ENCODE measurements around the gene RIOX2.
A peak's percentile ranks its signal among the peaks of the same experiment; 100 is the strongest.

Gene RIOX2

DNA sequence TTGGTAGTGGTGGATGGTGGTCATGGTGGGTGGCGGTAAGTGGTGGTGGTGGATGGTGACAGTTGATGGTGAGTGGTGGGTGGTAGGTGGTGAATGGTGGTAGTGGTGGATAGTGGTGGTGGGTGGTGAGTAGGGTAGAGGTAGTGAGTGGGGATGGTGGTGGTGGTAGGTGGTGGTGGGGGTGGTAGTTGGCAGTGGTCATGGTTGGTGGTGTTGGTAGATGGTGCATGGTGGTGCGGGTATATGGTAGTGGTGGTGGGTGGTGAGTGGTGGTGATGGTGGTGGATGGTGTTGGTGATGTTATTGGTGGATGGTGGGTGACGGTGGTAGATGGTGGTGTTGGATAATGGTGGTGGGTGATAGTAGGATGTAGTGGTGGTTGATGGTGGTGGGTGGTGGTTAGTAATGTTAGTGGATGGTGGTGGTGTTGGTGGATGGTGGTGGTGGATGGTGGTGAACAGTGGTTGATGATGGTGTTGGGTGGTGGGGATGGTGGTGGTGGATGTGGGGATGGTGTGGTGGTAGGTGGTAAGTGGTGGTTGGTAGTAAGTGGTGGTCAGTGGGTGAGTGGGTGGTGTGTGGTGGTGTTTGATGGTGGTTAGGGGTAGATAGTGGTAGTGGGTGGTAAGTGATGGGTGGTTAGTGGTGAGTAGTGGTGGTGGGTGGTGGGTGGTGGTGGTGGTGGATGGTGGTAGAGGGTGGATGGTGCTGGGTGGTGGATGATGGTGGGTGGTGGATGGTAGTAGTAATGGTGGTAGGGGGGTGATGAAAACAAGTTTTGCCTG, 16.7 kb upstream of the RIOX2 start:
- DNase-seq: no peak

DNA sequence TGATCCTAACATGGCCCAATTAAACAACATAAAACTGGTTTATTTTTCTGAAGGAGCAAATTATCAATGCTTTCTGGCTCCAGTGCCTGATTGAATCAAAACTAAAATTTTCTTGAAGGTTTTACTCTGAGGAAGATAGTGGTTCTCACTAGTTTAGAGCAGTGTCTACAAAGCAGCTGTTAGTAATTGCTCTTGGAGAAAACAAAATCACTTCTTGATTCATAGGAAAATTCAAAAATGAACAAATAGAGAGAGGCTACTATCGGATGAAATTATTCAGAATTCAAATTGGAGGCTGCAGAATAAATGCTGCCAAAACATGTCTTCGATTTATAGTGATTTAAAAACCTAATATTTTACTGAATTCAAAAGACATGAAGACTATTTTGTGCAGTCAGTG, 15.1 kb upstream of the RIOX2 start:
- no peak for DNase-seq

DNA sequence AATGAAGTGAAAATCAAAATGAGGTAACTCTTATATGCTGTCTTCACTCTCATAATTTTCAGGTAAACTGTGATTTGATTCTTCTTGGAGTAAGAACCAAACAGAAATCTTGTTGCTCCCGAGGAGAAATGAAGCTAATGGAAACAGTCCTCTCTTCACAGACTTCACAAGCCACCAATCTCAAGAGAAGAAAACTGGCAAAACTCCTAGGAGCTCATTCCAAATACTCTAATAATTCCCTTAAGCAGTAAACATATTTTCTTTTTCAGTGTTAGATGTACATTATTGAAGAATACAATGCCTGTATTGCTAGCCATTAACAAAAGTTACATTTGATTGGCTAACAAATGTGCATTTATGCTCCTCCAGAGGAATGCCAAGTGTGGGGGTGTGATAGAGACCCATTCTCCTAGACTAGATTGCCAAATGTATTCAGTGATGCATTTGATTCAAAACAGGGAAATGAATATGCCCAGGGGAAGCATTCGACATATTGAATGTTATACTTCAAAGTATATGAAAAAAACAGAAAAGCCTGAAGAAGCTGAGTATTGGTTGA, 11.8 kb upstream of the RIOX2 start:
- peak; percentile 55 for DNase-seq

DNA sequence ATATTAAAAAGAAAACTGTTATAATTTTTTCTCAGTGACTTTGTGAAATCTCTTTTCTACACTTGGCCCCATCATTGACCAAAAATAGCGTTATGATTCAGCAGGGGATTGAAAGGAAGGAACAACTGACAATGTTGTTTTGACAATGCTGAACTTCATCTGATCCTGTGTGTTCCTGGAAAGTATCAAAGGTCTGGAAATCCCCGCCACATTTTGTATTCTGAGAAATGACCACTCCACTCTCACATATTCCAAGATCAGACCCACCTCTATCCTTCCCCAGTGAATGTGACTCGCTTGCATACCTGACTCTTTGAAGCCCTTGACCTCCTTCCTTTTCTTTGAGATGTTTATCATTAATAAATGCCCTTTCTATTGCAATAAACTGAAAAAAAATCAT, 9.7 kb upstream of the RIOX2 start:
- DNase-seq: no peak

DNA sequence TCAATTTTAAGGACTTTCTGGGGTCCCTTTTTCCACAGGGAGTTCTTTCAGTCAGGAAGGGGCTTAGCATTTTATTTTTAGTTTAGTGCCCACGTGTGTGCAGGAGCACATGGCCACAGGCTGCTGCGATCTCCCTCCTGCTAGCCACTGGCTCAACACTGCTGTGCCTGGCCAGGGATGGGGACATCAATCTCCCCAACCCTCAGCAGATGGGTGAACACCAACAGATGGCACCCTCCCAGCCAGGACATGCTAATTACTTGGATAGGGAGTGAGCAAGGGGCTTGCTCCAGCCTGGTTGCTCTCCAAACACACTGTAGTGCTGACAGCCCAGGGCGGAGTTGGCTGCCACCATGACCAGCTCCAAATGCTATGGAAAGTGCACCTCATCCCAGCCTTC, 7.4 kb upstream of the RIOX2 start:
- peak; percentile 30 for DNase-seq

DNA sequence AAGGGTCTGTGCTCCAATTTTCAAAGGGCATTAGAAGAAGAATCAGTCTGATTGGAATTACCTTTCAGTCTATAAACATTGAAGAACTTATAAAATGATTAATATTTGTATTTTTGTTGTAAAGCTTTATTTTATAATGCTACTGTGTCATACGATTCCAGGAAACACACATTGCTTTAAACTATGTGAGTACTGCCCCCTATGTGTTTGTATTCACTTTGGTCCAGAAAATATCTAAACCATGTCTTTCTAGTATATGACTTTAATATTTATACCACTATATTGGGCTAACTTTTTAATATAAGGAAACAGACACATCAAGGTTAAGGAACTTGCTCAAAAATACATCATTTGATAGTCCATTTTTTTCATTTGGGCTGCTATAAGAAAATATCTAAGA, 3.2 kb upstream of the RIOX2 start:
- DNase-seq: no peak

- no peak for DNase-seq
These were observed 2.8 kb upstream of the RIOX2 start for GRCh38 chr3:97974996-97975395.

DNA sequence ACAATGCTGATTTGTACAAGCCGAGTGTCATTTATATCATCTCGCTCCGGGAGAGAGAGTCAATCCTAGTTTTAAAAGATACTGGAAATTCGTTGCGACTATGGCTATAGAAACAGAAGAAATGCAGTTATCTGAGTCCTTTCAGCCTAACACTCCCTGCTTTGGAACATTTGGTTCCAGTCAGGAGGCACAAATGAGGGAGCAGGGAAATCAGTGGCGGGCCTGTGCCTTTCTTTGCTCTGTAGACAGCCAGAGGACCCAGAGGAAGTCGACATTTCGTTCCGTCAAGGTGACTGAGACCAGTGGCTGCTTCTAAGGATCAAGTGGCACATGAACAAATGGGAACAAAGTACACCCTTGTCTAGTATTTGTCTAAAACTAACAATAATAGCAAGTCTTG, 745 bp upstream of the RIOX2 start:
- no peak for DNase-seq

DNA sequence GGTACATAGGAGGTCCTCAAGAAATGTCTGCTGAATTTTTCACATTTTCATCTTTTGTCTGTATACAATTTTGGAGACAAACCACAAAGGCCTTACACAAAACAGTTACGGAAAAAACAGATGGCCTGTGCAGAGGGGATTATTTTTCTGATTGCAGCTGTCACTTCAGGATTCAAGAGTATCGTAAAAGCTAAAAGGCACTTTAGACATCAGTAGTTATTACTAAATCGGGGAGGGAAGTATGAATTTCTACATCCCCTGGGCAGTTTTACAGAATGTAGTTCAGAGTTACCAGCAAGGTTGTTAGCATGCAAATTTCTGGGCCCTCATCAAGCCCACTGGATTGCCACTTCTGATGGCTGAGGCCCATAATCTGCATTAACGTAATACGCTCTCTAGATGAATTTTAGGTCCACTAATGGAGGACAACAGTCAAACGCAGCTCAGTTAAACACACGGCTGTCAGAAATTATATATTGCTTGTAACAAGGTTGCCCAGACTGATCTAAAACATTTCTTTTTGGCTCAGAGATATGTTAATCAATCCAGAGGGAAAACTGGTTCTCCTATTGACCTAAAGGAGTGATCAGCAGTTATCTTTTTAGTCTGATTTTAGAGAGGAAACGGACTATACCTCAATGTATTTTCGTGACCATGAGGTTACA, 1.1 kb downstream of the RIOX2 start:
- DNase-seq: peak; percentile 30

GRCh38 chr3:97970156-97970555, 2.1 kb downstream of the RIOX2 start:
- peak; percentile 61 for DNase-seq

GRCh38 chr3:97969541-97969940, 2.7 kb downstream of the RIOX2 start:
- no peak for DNase-seq

DNA sequence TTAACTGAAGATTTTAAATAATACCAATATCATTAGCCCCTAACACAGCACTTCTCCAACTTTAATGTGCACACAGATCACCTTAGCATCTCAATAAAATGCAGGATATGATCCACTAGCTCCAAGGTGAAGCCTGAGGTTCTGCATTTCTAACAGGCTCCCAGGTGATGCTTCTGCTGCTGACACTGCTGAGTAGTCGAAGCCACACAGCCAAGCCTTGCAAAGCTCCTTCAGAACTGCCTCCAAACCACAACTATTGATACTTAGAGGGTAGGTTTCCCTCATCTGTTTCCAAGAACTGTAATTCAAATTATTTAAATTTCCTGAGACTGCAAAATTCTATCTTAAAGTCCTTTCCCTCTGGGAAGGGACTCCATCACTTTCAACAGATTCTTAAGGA, 3.9 kb downstream of the RIOX2 start:
- DNase-seq: no peak

DNA sequence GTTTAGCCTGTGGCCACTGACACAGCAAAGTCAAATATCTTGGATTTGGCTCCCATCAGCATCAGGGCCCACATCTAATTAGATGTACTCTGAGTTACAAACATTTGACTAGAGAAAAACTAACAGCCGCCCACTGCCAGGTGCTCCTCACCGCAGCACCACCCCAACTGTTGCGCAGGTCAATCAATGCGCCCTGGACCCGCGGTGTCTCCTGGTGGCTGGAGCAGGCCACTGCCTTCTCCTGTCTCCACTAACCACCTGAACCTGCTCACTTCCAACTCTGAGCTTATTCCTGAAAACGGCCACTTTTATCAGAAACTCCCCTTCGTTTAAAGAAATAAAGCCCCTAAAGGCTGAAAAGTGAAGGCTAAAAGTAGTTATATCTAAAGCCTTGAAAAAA, 4.3 kb downstream of the RIOX2 start:
- no peak for DNase-seq

DNA sequence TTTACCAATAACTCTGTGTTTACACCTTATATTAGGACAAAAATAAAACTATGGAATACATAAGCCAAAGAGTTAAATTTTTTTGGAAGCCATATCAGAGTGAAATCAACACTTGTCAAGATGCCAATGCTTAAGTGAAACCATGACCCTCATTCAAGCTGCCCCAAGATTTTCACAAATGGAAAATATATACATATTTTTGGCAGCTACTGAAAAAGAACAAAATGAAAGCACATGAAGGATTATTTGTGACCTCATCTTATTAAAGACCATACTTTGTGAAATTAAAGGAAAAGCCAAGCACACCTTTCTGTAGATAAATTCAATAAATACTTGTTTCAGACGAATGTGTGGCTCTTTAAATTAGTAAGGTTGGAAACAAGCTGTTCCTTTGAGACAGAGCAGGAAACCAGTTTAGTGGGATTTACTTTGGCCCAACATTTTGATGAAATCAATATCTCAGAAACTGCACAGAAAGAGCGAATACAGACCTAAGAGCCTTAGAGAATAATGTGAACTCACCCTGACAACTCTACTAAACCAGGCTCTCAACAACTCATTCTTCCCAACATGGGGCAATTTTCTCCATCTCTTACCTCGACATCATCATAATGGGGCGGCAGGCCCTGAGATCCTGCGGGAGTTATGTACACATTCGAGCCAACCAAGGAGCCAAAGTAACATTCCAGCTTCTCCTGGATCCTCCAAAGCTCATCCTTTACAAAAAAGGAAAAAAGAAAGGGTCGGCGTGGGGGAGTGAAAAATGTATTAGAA, 11.1 kb downstream of the RIOX2 start:
- peak; percentile 78 for DNase-seq

DNA sequence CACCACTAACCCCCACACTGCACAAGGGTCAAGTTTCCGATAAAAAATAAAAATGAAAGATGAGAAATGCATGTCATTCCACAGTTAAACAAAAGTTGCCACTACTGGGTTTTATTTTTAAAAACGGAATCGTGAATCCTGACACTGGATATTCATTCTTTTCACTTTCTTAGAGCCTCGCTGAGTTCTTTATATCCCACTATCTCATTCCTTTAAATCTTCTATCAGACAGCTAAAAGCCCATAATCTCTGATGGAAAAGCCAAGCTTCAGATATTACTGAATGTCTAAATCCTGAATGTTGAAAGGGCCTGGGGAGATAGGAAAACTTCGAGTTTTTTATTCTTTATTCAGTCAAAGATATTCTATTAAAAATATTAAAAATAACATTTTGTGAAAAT, 11.7 kb downstream of the RIOX2 start:
- DNase-seq: no peak

- no peak for DNase-seq
These were observed 12.4 kb downstream of the RIOX2 start for GRCh38 chr3:97959872-97960271.

DNA sequence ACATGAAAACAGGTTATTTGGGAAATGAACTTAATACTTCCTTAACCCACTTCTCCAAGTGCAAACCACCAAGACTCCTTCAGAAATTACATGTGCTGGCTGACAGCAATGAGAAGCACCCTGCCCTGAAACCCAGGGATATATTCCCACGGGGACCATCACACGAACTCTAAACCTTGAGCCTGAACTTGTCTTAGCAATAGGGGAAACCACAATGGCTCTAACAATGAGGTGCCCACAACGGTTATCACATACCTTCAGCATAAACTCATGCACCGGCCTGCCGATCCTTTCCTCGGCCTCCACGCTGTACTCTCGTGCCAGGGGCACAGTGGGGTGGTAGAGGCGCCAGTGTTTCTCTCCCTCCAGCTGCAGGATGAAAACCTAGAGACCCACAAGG, 13.4 kb downstream of the RIOX2 start:
- DNase-seq: no peak

DNA sequence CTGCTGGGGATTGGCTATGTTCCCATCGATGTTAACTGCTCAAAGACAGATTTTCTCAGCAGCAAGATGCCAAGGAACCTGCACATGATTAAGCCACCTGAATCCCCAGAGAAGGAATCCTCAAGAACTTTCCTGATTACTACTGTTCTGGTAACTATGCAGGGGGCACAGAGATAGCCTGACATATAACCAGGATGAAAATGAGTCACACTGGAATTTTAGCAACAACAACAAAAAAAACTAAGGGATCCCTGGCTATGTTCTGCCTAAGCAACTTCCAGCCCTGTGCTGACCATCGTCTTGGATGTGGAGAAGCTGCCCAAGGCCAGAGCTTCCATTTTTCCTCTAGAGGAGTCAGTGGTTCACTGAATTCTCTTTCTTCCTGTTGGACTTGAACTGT, 13.8 kb downstream of the RIOX2 start:
- no peak for DNase-seq

DNA sequence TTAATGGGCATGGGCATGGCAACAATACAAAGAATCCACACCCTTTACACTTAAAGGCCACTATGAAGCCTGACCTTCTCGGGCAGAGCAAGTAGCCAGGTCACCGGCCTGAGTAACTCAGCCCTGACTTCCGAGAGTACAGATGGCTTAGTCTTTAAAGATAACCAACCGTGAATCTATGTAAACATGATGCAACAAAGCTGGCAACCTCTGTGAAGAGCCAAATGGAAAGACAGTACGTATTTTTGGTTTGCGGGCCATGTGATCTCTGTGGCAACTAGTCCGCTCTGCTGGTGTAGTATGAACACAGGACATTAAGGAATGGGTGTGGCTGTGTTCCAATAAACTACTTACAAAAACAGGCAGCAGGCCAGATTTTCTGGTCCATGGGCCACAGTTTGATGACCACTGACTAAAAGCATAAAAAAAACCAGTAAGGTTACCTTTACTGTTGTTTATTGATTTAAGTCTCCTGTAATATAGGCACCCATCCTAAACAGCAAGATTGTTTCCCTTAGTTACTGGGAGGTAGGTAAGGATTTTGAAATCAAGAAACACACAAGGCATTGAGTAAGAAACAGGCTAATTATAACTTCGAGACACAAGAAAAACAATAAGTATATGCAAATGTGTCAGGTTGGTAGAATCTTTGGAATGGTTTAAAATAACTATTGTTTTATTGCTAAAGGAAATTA, 14.5 kb downstream of the RIOX2 start:
- no peak for DNase-seq

- no peak for DNase-seq
These were observed 16.2 kb downstream of the RIOX2 start for GRCh38 chr3:97956051-97956450.

- no peak for DNase-seq
These were observed 17.9 kb downstream of the RIOX2 start for GRCh38 chr3:97954228-97954827.

DNA sequence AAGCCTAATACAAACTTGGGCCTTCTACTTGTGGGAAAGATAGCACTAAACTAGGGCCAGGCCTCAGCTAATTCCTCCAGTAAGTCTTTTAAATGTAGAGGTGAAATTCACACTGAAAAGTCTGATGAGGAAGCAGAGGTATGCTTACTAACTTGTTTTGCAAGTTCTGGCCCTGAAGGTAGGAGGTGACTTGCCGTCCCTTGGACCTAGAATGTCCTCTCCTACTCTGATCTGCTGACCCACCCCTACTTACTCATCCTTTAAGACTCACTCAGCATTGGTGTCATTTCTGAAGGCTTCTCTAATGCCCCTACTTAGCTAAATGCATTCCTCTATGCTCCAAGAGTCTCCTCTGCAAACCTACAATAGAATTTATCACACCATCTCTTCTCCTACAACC, 19.4 kb downstream of the RIOX2 start:
- no peak for DNase-seq

GRCh38 chr3:97952280-97952679, 20.0 kb downstream of the RIOX2 start:
- DNase-seq: no peak

Measured in eye (tissue), 1 donor.